Naive thymus-derived CD8-positive, alpha-beta T cell (primary cell): ENCODE measurements around the gene LRRC3B. TPM values are rescaled to one million over a fixed set of nuclear protein-coding genes. Genes with fewer than 3 reads are reported as not detected.

ENCODE experiments used
- ATAC-seq, 2 donors: fragments of 150-1000 bp; cut with Tn5 transposase in 1 of 2; sonication (Bioruptor Pico), chemical (Tn5 transposase) in 1 of 2; 1 replicate in 1 of 2; 2 replicates in 1 of 2; pipeline ENCODE4 v1.10.0; 2021; ENCODE audit warnings: mild to moderate bottlenecking in 2 of 2, moderate library complexity in 2 of 2
- POLR2A ChIA-PET: fragments of 350-600 bp; sonication (Branson Sonifier 250); formaldehyde crosslinking; loops from one replicate; lab custom pipeline; 2021; ENCODE audit warnings: antibody characterized with exemption; lab: Charles Lee
- DNase-seq, 10 donors: peaks; one replicate each; pipeline versions ENCODE4 v3.0.0 to v3.0.0-alpha.2; 2020 to 2022
- H3K27ac Mint-ChIP-seq, 10 donors: one replicate each; pipeline ENCODE4 v1.8.0; 2020 to 2022; ENCODE audit warnings: mild to moderate bottlenecking in 10 of 10, mixed read lengths in 10 of 10, moderate library complexity in 4 of 10, inconsistent platforms in 1 of 10
- H3K27me3 Mint-ChIP-seq, 5 donors: one replicate each; pipeline ENCODE4 v1.8.0; 2021 to 2022; ENCODE audit warnings: mixed read lengths in 5 of 5
- H3K36me3 Mint-ChIP-seq, 3 donors: one replicate each; pipeline ENCODE4 v1.8.0; 2020 to 2022; ENCODE audit warnings: mixed read lengths in 3 of 3, mild to moderate bottlenecking in 2 of 3, inconsistent platforms in 1 of 3
- H3K4me1 Mint-ChIP-seq, 4 donors: one replicate each; pipeline ENCODE4 v1.8.0; 2021 to 2022; ENCODE audit warnings: mixed read lengths in 4 of 4
- H3K4me3 Mint-ChIP-seq, 10 donors: one replicate each; pipeline ENCODE4 v1.8.0; 2020 to 2022; ENCODE audit warnings: mild to moderate bottlenecking in 10 of 10, mixed read lengths in 10 of 10, moderate library complexity in 6 of 10, inconsistent platforms in 1 of 10
- H3K9me3 Mint-ChIP-seq, 9 donors: one replicate each; pipeline ENCODE4 v1.8.0; 2020 to 2022; ENCODE audit warnings: mixed read lengths in 9 of 9, mild to moderate bottlenecking in 3 of 9, inconsistent platforms in 1 of 9, moderate library complexity in 1 of 9
- polyA plus RNA-seq, 3 donors: library from polyadenylated mRNA; unstranded; fragments of 300-500 nt; fragmentation: Illumina TruSeq; gene quantifications; one replicate each; pipeline ENCODE4 v1.2.3, GENCODE V29; 2021
- total RNA-seq, 8 experiments: library from RNA in 2 of 8; stranded (reverse) in 2 of 8; gene quantifications; one replicate each; pipeline ENCODE4 v1.2.3 and lab custom pipeline; 2021 to 2026

LRRC3B gene
- total and polyA plus RNA-seq, 5 experiments from 2014 or later, result not detected

GRCh38 chr3:26614006-26614685 lies 8.4 kb upstream of the LRRC3B start:
- no peak overlapping the region for H3K27ac Mint-ChIP-seq
- no peak for ATAC-seq

GRCh38 chr3:26621176-26621575 lies 1.4 kb upstream of the LRRC3B start:
- ATAC-seq (no peak), DNase-seq (no peak)
- Mint-ChIP-seq H3K36me3 (peaks cover 0 to 3% (median 2%) of the 10 kb centered on the region in 3 donors), H3K4me3 (no peak overlapping the region), H3K9me3 (peaks cover 0 to 20% (median 5%) of the 10 kb centered on the region in 9 donors), H3K27me3 (peaks cover 18 to 49% (median 36%) of the 10 kb centered on the region in 5 donors), H3K4me1 (peaks cover 0 to 7% (median 3%) of the 10 kb centered on the region in 4 donors), H3K27ac (no peak overlapping the region)
- POLR2A ChIA-PET, result no interaction called here

More at GRCh38 chr3:26614006-26614685, 8.4 kb upstream of the LRRC3B start:
- Mint-ChIP-seq H3K4me3 (no peak overlapping the region), H3K36me3 (no peaks in the 10 kb centered on the region), H3K4me1 (no peaks in the 10 kb centered on the region), H3K27me3 (peaks cover 0 to 4% (median 2%) of the 10 kb centered on the region in 5 donors), H3K9me3 (peaks cover 0 to 17% (median 3%) of the 10 kb centered on the region in 9 donors)
- POLR2A ChIA-PET, result no interaction called here
- DNase-seq, result no peak

DNA sequence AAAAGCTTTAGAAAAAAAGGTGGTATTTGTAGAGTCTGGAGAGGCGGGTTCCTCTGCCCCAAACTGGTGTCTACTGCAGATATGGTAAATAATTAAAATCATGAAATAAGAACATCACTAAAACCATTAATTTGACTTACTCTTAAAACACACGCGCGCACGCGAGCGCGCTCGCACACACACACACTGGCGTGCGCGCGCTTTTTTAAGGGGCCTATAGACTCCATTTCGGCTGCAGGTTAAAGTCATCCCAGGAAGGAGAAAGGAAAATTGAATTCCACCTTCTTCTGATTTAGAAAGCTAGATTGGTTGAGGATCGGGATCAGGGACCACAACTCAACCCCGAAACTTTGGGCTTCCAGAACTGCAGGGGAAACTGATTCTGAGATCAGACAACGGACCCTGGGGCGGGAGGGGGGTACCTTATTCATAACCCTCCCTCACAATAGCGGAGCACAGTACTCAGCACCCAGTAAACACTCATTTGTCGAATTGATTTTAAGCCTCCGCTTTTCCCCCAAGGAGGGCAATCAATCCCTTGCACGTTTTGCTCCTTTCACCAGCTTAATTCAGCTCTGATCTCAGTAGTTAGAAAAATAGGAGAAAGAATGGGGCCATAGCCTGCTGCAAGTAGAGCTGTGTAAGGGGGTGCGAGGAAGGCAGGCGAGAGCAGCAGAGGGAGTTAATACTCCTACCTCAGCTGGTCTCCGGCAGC lies 509 bp upstream of the LRRC3B start:
- DNase-seq (no peak), ATAC-seq (no peak)
- H3K9me3 Mint-ChIP-seq, result peaks cover 0 to 20% (median 2%) of the 10 kb centered on the region in 9 donors
- H3K4me1 Mint-ChIP-seq, result peaks cover 0 to 7% (median 3%) of the 10 kb centered on the region in 4 donors
- POLR2A ChIA-PET, result no interaction called here
- no peak overlapping the region for H3K27ac Mint-ChIP-seq
- H3K27me3 Mint-ChIP-seq, result peaks cover 20 to 50% (median 36%) of the 10 kb centered on the region in 5 donors
- H3K4me3 Mint-ChIP-seq, result no peak overlapping the region
- H3K36me3 Mint-ChIP-seq, result peaks cover 0 to 3% (median 2%) of the 10 kb centered on the region in 3 donors

- no peak overlapping the region for H3K27ac Mint-ChIP-seq
- peaks cover 0 to 7% (median 3%) of the 10 kb centered on the region in 4 donors for H3K4me1 Mint-ChIP-seq
- ATAC-seq (no peak), DNase-seq (no peak)
- peaks cover 23 to 53% (median 34%) of the 10 kb centered on the region in 5 donors for H3K27me3 Mint-ChIP-seq
- H3K9me3 Mint-ChIP-seq, result peaks cover 0 to 20% (median 1%) of the 10 kb centered on the region in 9 donors
- POLR2A ChIA-PET, result no interaction called here
- H3K4me3 Mint-ChIP-seq, result no peak overlapping the region
- H3K36me3 Mint-ChIP-seq, result peaks cover 0 to 3% (median 2%) of the 10 kb centered on the region in 3 donors
Observed at GRCh38 chr3:26623419-26624208, 1.0 kb downstream of the LRRC3B start.

GRCh38 chr3:26624209-26624765 lies 1.7 kb downstream of the LRRC3B start:
- POLR2A ChIA-PET, result no interaction called here
- ATAC-seq, result no peak
- Mint-ChIP-seq H3K4me1 (peaks cover 0 to 7% (median 3%) of the 10 kb centered on the region in 4 donors), H3K27me3 (peaks cover 23 to 51% (median 34%) of the 10 kb centered on the region in 5 donors), H3K4me3 (no peak overlapping the region), H3K9me3 (peaks cover 0 to 20% (median 1%) of the 10 kb centered on the region in 9 donors), H3K36me3 (peaks cover 0 to 3% (median 2%) of the 10 kb centered on the region in 3 donors), H3K27ac (no peak overlapping the region)
- DNase-seq, result no peak

- peaks cover 0 to 7% (median 3%) of the 10 kb centered on the region in 4 donors for H3K4me1 Mint-ChIP-seq
- POLR2A ChIA-PET, result no interaction called here
- no peak overlapping the region for H3K4me3 Mint-ChIP-seq
- H3K27me3 Mint-ChIP-seq, result peaks cover 23 to 51% (median 33%) of the 10 kb centered on the region in 5 donors
- peaks cover 0 to 3% (median 2%) of the 10 kb centered on the region in 3 donors for H3K36me3 Mint-ChIP-seq
- DNase-seq (no peak), ATAC-seq (no peak)
- H3K27ac Mint-ChIP-seq, result no peak overlapping the region
- peaks cover 0 to 20% (median 1%) of the 10 kb centered on the region in 9 donors for H3K9me3 Mint-ChIP-seq
Observed at GRCh38 chr3:26625187-26625586, 2.6 kb downstream of the LRRC3B start.

GRCh38 chr3:26627080-26627479 lies 4.5 kb downstream of the LRRC3B start:
- POLR2A ChIA-PET, result no interaction called here
- Mint-ChIP-seq H3K27me3 (peaks cover 17 to 39% (median 21%) of the 10 kb centered on the region in 5 donors), H3K36me3 (peaks cover 0 to 3% (median 0%) of the 10 kb centered on the region in 3 donors), H3K9me3 (peaks cover 0 to 13% (median 1%) of the 10 kb centered on the region in 9 donors), H3K27ac (no peak overlapping the region), H3K4me1 (peaks cover 0 to 7% (median 3%) of the 10 kb centered on the region in 4 donors), H3K4me3 (no peak overlapping the region)
- DNase-seq (no peak), ATAC-seq (no peak)

DNA sequence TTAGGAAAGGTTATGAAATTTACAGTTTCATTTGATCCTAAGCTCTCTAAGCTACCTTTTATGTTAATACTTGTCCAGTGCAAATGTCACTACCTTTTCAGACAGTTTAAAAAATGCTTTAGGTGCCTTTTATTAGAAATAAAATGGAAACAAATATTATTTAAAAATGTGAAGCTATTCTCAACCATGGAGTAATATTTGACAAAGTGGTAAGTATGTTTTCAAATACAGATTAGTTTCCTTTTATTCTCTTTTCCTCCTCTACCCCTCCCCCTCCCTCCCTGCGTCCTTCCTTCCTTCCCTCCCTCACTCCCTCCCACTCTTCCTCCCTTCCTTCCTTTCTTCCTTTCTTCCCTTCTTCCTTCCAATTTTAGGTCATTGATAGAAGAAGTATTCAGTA lies 6.3 kb downstream of the LRRC3B start:
- ATAC-seq, result no peak
- POLR2A ChIA-PET, result no interaction called here
- no peak for DNase-seq
- peaks cover 0 to 11% (median 3%) of the 10 kb centered on the region in 9 donors for H3K9me3 Mint-ChIP-seq
- H3K4me1 Mint-ChIP-seq, result no peaks in the 10 kb centered on the region
- H3K27me3 Mint-ChIP-seq, result peaks cover 9 to 24% (median 13%) of the 10 kb centered on the region in 5 donors
- peaks cover 0 to 3% (median 0%) of the 10 kb centered on the region in 3 donors for H3K36me3 Mint-ChIP-seq
- no peak overlapping the region for H3K4me3 Mint-ChIP-seq
- no peak overlapping the region for H3K27ac Mint-ChIP-seq

DNA sequence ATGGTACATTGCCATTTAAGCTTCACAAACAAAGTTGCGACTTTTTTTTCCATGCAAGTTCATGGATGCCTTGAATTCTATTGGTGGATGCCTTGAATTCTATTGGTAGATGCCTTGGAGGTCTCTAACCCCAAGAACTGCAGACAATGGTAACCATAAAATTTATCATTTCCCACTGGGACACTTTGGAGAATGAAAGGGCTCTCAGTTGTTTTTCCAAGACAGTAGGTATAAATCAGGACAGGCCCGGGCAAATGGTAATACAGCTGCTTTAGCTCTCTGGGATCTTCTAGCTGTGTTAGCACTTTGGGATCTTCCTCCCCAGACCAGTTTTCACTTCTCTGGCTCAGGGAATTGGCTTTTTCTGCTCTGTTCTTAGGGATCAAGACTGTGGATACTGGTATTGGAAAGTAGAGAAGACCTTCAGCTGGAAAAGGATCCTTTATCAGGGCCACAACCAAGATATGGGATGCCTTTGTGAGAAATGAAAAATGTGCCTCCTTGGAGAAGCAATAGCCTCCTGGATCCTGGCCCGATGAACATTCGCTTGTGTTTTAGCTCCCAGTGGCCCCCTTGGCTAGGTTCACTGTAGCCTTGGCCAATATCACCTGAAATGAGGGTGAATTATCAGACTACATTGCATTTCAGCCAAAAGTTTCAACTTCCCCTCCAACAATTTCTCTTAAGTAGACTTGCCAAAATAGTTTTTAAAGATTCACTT lies 8.3 kb downstream of the LRRC3B start:
- Mint-ChIP-seq H3K27ac (no peak overlapping the region), H3K4me3 (no peak overlapping the region)

GRCh38 chr3:26631390-26631738 lies 8.8 kb downstream of the LRRC3B start:
- peaks cover 0 to 11% (median 2%) of the 10 kb centered on the region in 9 donors for H3K9me3 Mint-ChIP-seq
- peaks cover 1 to 10% (median 4%) of the 10 kb centered on the region in 5 donors for H3K27me3 Mint-ChIP-seq
- H3K36me3 Mint-ChIP-seq, result no peaks in the 10 kb centered on the region
- H3K27ac Mint-ChIP-seq, result no peak overlapping the region
- no peak for ATAC-seq
- no peak overlapping the region for H3K4me3 Mint-ChIP-seq
- no peak for DNase-seq
- POLR2A ChIA-PET, result no interaction called here
- H3K4me1 Mint-ChIP-seq, result no peaks in the 10 kb centered on the region

More for the DNA sequence above, 8.3 kb downstream of the LRRC3B start:
- ATAC-seq, result no peak
- Mint-ChIP-seq H3K4me1 (no peaks in the 10 kb centered on the region), H3K9me3 (peaks cover 0 to 11% (median 1%) of the 10 kb centered on the region in 9 donors), H3K27me3 (peaks cover 1 to 10% (median 7%) of the 10 kb centered on the region in 5 donors), H3K36me3 (no peaks in the 10 kb centered on the region)
- DNase-seq, result no peak
- POLR2A ChIA-PET, result no interaction called here

DNA sequence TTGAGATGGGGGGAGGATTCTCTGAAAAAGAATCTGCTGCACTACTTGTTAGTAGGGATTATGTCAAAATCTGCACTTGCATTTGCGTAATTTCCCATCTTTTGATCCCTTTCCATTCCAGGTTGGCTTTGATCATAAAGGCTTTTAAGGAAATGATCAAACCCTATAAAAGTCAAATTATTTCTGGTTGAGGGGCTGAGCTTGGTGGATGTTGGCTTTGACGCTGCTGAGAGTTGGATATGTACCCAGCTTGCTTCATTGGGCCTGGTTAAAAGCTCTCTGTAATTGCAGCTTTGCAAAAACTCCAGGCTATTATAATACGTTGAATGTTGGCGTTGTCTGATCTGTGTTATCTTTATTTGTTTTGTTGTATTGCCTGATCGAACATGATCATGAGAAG lies 12.0 kb downstream of the LRRC3B start:
- Mint-ChIP-seq H3K4me3 (no peak overlapping the region), H3K4me1 (no peaks in the 10 kb centered on the region), H3K27me3 (peaks cover 0 to 3% (median 0%) of the 10 kb centered on the region in 5 donors), H3K27ac (no peak overlapping the region), H3K36me3 (no peaks in the 10 kb centered on the region), H3K9me3 (peaks cover 0 to 11% (median 2%) of the 10 kb centered on the region in 9 donors)
- no peak for DNase-seq
- ATAC-seq, result no peak
- POLR2A ChIA-PET, result no interaction called here
